ENCODE measurements around the gene ZNF701. TPM values are rescaled to one million over a fixed set of nuclear protein-coding genes. Genes with fewer than 3 reads are reported as not detected.

The ZNF701 gene
- total RNA-seq: 10 to 100 TPM in 1 of 6 donors, 1 to 10 TPM in 5; 4.6 to 13.6 (median 7.4) TPM
- 1 to 10 TPM; 4.2 to 6.6 TPM for polyA plus RNA-seq

- WGBS, 2 donors: 1% methylated on average over 57 of the region's 57 CpGs
- Histone ChIP-seq H3K4me1 (no peaks in the 10 kb centered on the region), H3K36me3 (no peaks in the 10 kb centered on the region), H3K27ac (peak within 1 kb of the TSS; percentile 64 to 78 (median 68)), H3K9me3 (no peaks in the 10 kb centered on the region), H3K4me3 (peak within 1 kb of the TSS; percentile 53 to 80 (median 62)), H3K27me3 (no peaks in the 10 kb centered on the region)
- ATAC-seq (peak; percentile 99 to 100 (median 100)), DNase-seq (peak; percentile 87 to 98 (median 96)), FAIRE-seq (no peak)
- intact Hi-C loops (cut with DNase I): loop anchor here in 1 of 3 donors (5.0 kb wide), 1 partner anchor 478 kb away; no protein-coding TSS in a partner anchor
- TF ChIP-seq CTCF (IDR thresholded peaks at IDR 0.05): peak in 3 of 4 donors; percentile 9 to 32 (median 17)
Observed at GRCh38 chr19:52570000-52570861, at the start of gene ZNF701. ZNF701 (plus strand) TSS chr19:52570287; CDS start chr19:52574148, 3,861 bp downstream.

- ATAC-seq (no peak), FAIRE-seq (no peak), DNase-seq (no peak)
- H3K4me1 ChIP-seq: no peaks in the 10 kb centered on the region
- intact Hi-C loops (cut with DNase I): no loop called here
- no peaks in the 10 kb centered on the region for H3K9me3 ChIP-seq
- no peak overlapping the region for H3K27ac ChIP-seq
- WGBS, 2 donors: 77 to 78% methylated on average over 14 of the region's 14 CpGs
- no peaks in the 10 kb centered on the region for H3K27me3 ChIP-seq
- H3K4me3 ChIP-seq: no peak overlapping the region
- TF ChIP-seq CTCF (IDR thresholded peaks at IDR 0.05): no peak
- H3K36me3 ChIP-seq: no peaks in the 10 kb centered on the region
Observed at GRCh38 chr19:52522551-52522950, 47.5 kb upstream of the ZNF701 start.

GRCh38 chr19:52524086-52524485 is 46.0 kb upstream of the ZNF701 start:
- no peak for DNase-seq
- H3K4me1 ChIP-seq: peaks cover 0 to 6% (median 0%) of the 10 kb centered on the region in 3 donors
- intact Hi-C loops (cut with DNase I): no loop called here
- no peaks in the 10 kb centered on the region for H3K36me3 ChIP-seq
- H3K27me3 ChIP-seq: no peaks in the 10 kb centered on the region
- FAIRE-seq: no peak
- no peak for ATAC-seq
- no peak overlapping the region for H3K27ac ChIP-seq
- no peak overlapping the region for H3K4me3 ChIP-seq
- H3K9me3 ChIP-seq: no peaks in the 10 kb centered on the region
- TF ChIP-seq CTCF (IDR thresholded peaks at IDR 0.05): no peak
- 87% methylated on average over 20 of the region's 20 CpGs for WGBS, 2 donors

GRCh38 chr19:52527134-52527955 is 42.7 kb upstream of the ZNF701 start, which contains the start of gene ZNF808:
ZNF808 (plus strand) TSS chr19:52527668; CDS start chr19:52543285, 15,617 bp downstream.
- Histone ChIP-seq H3K9me3 (no peaks in the 10 kb centered on the region), H3K4me3 (peak within 1 kb of the TSS; percentile 61 to 84 (median 64)), H3K27ac (peak within 1 kb of the TSS; percentile 82 to 96 (median 93)), H3K27me3 (no peaks in the 10 kb centered on the region), H3K4me1 (peaks cover 0 to 6% (median 0%) of the 10 kb centered on the region in 3 donors), H3K36me3 (no peaks in the 10 kb centered on the region)
- DNase-seq (peak; percentile 96 to 99 (median 98)), FAIRE-seq (no peak), ATAC-seq (peak; percentile 94 to 99 (median 96))
- intact Hi-C loops (cut with DNase I): no loop called here
- TF ChIP-seq CTCF (IDR thresholded peaks at IDR 0.05): peak; percentile 28 to 46 (median 34)
- WGBS, 2 donors: 0 to 1% methylated on average over 54 of the region's 54 CpGs

Measured in pancreas (tissue), 10 donors.